Measurements from ENCODE around the gene PDE8A. TPM values are rescaled to one million over a fixed set of nuclear protein-coding genes. Genes with fewer than 3 reads are reported as not detected.

The PDE8A gene
- total and polyA plus RNA-seq, 2 experiments from 2014 or later = 5.6 to 7.5 TPM

DNA sequence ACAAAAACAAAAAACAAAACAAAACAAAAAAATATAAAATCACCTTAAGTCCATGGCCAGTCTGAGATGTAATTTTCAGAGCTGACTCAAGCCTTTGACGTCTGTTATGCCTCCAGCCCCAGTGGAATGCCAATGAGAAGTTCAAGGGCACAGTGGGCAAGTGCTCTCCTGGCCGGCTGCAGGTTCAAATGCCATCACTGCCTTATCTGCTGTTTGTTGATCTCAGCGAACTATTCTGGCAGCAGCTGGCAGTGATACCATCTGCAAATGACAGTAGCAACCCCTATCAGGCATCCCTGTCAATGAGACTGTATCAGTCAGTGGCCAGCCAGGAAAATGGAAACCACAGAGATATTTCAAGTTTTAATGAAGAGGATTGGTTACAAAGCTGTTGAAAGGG, 10.8 kb upstream of the PDE8A start:
- Mint-ChIP-seq H3K4me1 (peaks cover 24% of the 10 kb centered on the region), H3K9me3 (peaks cover 22% of the 10 kb centered on the region), H3K27me3 (ENCODE audit: insufficient read depth, low read depth, poor library complexity) (peaks cover 2% of the 10 kb centered on the region), H3K36me3 (ENCODE audit: low read depth) (peaks cover 23% of the 10 kb centered on the region), H3K27ac (no peak overlapping the region), H3K4me3 (no peak overlapping the region)
- Histone ChIP-seq H3K79me2 (replicated peaks; ENCODE audit: insufficient read depth) (no peaks in the 10 kb centered on the region), H2AFZ (no peak overlapping the region), H3K4me2 (no peak overlapping the region), H3K9me2 (ENCODE audit: insufficient read depth) (peaks cover 10% of the 10 kb centered on the region; the same call in 1 of the 2 replicates), H3K4me3 (no peak overlapping the region), H4K20me1 (replicated peaks; ENCODE audit: insufficient read depth) (no peaks in the 10 kb centered on the region), H3F3A (replicated peaks; ENCODE audit: low read depth) (no peaks in the 10 kb centered on the region), H3K4me1 (ENCODE audit: insufficient read depth) (peaks cover 5% of the 10 kb centered on the region), H3K27me3 (ENCODE audit: insufficient read depth) (no peaks in the 10 kb centered on the region), H3K27ac (ENCODE audit: low read depth) (no peak overlapping the region), H3K36me3 (ENCODE audit: insufficient read depth) (no peaks in the 10 kb centered on the region)
- ATAC-seq (no peak), DNase-seq (ENCODE audit: low spot score) (no peak)
- no peak for TF ChIP-seq JUNB (IDR thresholded peaks at IDR 0.05; ENCODE audit: unreplicated experiment)
- TF ChIP-seq EZH2 (IDR thresholded peaks at IDR 0.05; ENCODE audit: low read depth, unreplicated experiment) = no peak
- TF ChIP-seq POLR2AphosphoS5 (IDR thresholded peaks at IDR 0.05; ENCODE audit: low read depth) = no peak
- TF ChIP-seq STAT1 (IDR thresholded peaks at IDR 0.05; ENCODE audit: unreplicated experiment) = no peak
- no peak for TF ChIP-seq NANOG (IDR thresholded peaks at IDR 0.05; ENCODE audit: borderline replicate concordance)
- TF ChIP-seq ZNF331 (CRISPR knock-in tag; IDR thresholded peaks at IDR 0.05; ENCODE audit: low read depth) = no peak
- TF ChIP-seq ZNF462 (CRISPR knock-in tag; IDR thresholded peaks at IDR 0.05) = no peak
- TF ChIP-seq REST (IDR thresholded peaks at IDR 0.05; ENCODE audit: unreplicated experiment) = no peak
- no peak for TF ChIP-seq CTCF (conservative IDR thresholded peaks at IDR 0.05; ENCODE audit: low read depth in 2 of 2)
- TF ChIP-seq ETS1 (IDR thresholded peaks at IDR 0.05) = no peak
- TF ChIP-seq CREB1 (CRISPR knock-in tag; IDR thresholded peaks at IDR 0.05; ENCODE audit: low read depth) = no peak
- TF ChIP-seq EZH2phosphoT487 (IDR thresholded peaks at IDR 0.05; ENCODE audit: unreplicated experiment) = no peak
